ENCODE measurements around the gene PID1.
"Not testable (repeated sequence)": the region's sequence is repeated elsewhere in the genome, so short reads cannot be mapped to it uniquely, and the experiment has no call there.

Gene PID1

DNA sequence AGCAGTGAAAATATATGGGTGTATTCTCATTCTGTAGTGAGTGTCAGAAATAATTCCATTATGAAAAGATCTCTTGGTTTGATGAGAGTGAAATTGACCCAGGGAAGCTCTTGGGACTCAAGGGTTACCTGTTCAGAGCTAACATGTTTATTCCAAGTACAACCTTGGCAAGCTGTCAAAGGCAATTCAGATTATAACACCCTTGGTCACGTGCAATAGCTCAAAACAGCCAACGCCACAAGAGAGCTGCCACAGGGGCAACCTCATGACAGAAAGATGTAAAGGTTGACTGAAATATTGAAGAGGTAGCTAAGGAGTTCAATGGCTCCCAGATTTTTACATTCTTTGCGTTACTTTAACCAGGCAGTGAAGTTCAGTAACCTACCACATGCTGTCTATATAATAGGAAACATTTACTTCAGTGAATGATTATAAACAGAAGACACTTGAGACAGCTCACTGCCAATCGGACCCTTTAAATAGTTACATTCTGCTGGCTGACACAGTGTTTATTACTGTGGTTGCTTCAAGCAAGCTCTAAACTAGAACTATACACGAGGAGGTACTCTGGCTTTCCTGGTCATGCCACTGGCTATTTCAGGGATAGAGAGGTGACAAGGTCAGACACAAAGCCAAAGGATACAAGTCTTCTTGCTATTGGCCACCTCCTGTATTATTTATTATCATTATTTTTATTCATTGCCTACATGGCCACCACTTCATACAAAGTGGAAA is 187.3 kb downstream of the PID1 start:
- TF ChIP-seq CTCF (IDR thresholded peaks at IDR 0.05; ENCODE audit: borderline replicate concordance, insufficient read depth, low read depth, low read length), result no peak
- no peak overlapping the region for H3K4me3 ChIP-seq (ENCODE audit: low read depth, low read length)

DNA sequence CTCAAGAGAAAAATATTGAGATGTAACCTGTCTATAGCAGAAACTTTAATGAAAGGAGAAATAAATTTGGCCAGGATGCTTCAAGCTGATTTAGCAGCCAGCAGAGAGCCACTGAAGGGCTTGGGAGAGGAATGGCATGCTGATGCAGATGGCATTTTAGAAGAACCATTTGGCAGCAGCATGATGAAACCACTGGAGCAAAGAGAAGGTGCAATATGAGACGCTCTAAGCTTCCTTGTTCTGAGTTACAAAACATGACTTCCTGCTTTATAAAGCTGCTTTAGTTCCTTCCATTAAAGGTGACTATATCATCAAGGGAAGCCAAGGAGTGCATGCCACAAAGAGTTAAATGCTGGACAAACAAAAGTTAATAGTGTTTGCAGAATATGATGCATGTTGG is 189.7 kb downstream of the PID1 start:
- no peak overlapping the region for H3K4me3 ChIP-seq (ENCODE audit: low read depth, low read length)
- TF ChIP-seq CTCF (IDR thresholded peaks at IDR 0.05; ENCODE audit: borderline replicate concordance, insufficient read depth, low read depth, low read length), result no peak

GRCh38 chr2:229080172-229080571 is 190.9 kb downstream of the PID1 start:
- TF ChIP-seq CTCF (IDR thresholded peaks at IDR 0.05; ENCODE audit: borderline replicate concordance, insufficient read depth, low read depth, low read length), result no peak
- H3K4me3 ChIP-seq (ENCODE audit: low read depth, low read length), result no peak overlapping the region

DNA sequence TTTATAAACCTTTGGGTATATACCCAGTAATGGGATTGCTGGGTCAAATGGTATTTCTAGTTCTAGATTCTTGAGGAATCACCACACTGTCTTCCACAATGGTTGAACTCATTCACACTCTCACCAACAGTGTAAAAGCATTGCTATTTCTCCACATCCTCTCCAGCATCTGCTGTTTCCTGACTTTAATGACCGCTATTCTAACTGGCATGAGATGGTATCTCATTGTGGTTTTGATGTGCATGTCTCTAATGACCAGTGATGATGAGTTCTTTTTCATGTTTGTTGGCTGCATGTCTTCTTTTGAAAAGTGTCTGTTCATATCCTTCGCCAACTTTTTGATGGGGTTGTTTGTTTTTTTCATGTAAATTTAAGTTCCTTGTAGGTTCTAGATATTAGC is 194.2 kb downstream of the PID1 start:
- not testable (repeated sequence) for H3K4me3 ChIP-seq (ENCODE audit: low read depth, low read length)

GRCh38 chr2:229073935-229074334 is 197.2 kb downstream of the PID1 start:
- no peak for TF ChIP-seq CTCF (IDR thresholded peaks at IDR 0.05; ENCODE audit: borderline replicate concordance, insufficient read depth, low read depth, low read length)

DNA sequence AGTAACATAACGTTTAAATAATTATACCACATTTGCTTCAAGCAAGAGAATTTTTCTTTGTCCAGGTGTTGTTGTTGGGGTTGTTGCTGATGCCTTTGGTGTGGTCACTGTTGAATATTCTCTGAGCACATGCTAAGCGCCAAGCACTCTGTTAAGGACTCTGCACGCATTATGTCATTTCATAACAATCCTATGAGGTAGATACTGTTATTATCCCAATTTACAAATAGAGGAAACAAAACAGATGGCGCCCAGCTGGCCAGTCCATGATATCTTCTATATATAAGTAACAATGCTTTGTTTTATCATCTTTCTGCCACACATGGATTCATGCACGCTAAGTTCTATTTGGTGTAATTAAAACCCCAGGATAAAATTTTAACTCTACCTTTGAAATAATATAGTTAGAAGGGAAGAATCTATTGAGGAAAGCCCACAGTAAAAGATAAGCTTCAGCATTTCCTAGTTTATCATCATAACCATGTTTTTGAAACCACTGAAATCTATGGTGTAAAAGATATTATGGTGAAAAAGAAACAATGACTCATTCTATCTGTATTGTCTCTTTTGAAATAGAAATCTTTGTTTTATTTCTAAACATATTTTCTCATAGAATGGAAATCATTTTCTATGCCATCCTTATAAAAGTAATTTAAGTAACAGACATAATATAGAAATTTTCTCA is 199.7 kb downstream of the PID1 start:
- no peak overlapping the region for H3K4me3 ChIP-seq (ENCODE audit: low read depth, low read length)
- no peak for TF ChIP-seq CTCF (IDR thresholded peaks at IDR 0.05; ENCODE audit: borderline replicate concordance, insufficient read depth, low read depth, low read length)

More at GRCh38 chr2:229073935-229074334, 197.2 kb downstream of the PID1 start:
- no peak overlapping the region for H3K4me3 ChIP-seq (ENCODE audit: low read depth, low read length)

GRCh38 chr2:229066121-229066715 is 204.9 kb downstream of the PID1 start:
- no peak for TF ChIP-seq CTCF (IDR thresholded peaks at IDR 0.05; ENCODE audit: borderline replicate concordance, insufficient read depth, low read depth, low read length)
- no peak overlapping the region for H3K4me3 ChIP-seq (ENCODE audit: low read depth, low read length)

Data from GM12875 (cell line).